IMR-90 (cell line): ENCODE results near the gene FARS2. TPM values are rescaled to one million over a fixed set of nuclear protein-coding genes. Genes with fewer than 3 reads are reported as not detected.

Experiments
- ATAC-seq: fragments of 200-7000 bp; cut with Tn5 transposase; 2 replicates; pipeline ENCODE4 v1.9.1; 2020; ENCODE audit warnings: low read depth, mild to moderate bottlenecking, moderate library complexity
- BruUV-seq: library from RNA; stranded (reverse); fragments of 400-500 nt; replicated peaks from 2 replicates; lab custom pipeline; 2021; lab: Mats Ljungman, UMichigan
- CTCF ChIA-PET: fragments of 300-600 bp; formaldehyde crosslinking; extraction: SDS; loops from one replicate; lab custom pipeline; 2021; ENCODE audit warnings: antibody characterized with exemption; lab: Yijun Ruan, JAX
- POLR2A ChIA-PET: fragments of 300-600 bp; sonication (Branson Sonifier 250); formaldehyde crosslinking; loops from one replicate; lab custom pipeline; 2022; ENCODE audit warnings: antibody characterized with exemption; ENCODE audit not compliant: unreplicated experiment; lab: Charles Lee
- DNase-seq: peaks from one replicate; pipeline ENCODE4 v3.0.0; 2013
- H2AFZ ChIP-seq: replicated peaks from 2 replicates; pipeline ENCODE3; 2013; ENCODE audit warnings: low read length, mild to moderate bottlenecking; ENCODE audit not compliant: poor library complexity
- H2AK5ac ChIP-seq: 2 replicates; pipeline ENCODE4 v1.6.1; 2013; ENCODE audit warnings: low read depth, low read length, inconsistent platforms
- H2AK9ac ChIP-seq: replicated peaks from 2 replicates; pipeline ENCODE3; 2013; ENCODE audit warnings: mild to moderate bottlenecking, low read depth, low read length, moderate library complexity; ENCODE audit not compliant: poor library complexity
- H2BK120ac ChIP-seq: 2 replicates; pipeline ENCODE4 v1.6.1; 2013; ENCODE audit warnings: low read depth, low read length, inconsistent platforms
- H2BK15ac ChIP-seq: 3 replicates; pipeline ENCODE4 v1.6.1; 2013; ENCODE audit warnings: low read depth, low read length, inconsistent platforms
- H2BK20ac ChIP-seq: 2 replicates; pipeline ENCODE4 v1.6.1; 2013; ENCODE audit warnings: low read depth, mild to moderate bottlenecking, inconsistent platforms, low read length, moderate library complexity
- H2BK5ac ChIP-seq: 2 replicates; pipeline ENCODE4 v1.6.1; 2013; ENCODE audit warnings: mild to moderate bottlenecking, low read depth, low read length, inconsistent platforms; ENCODE audit not compliant: poor library complexity, severe bottlenecking
- H3K14ac ChIP-seq: replicated peaks from 2 replicates; pipeline ENCODE4 v1.6.1; 2013; ENCODE audit warnings: low read depth, low read length, inconsistent platforms
- H3K18ac ChIP-seq: 2 replicates; pipeline ENCODE4 v1.6.1; 2013; ENCODE audit warnings: low read depth, low read length, control low read depth
- H3K23ac ChIP-seq: 2 replicates; pipeline ENCODE4 v1.6.1; 2013; ENCODE audit warnings: low read depth, low read length, inconsistent platforms
- H3K27ac ChIP-seq: 2 replicates; pipeline ENCODE4 v1.5.1; 2013; ENCODE audit warnings: mild to moderate bottlenecking, control low read depth, low read length; ENCODE audit not compliant: insufficient read depth
- H3K27me3 ChIP-seq: 2 replicates; pipeline ENCODE4 v1.6.1; 2013; ENCODE audit warnings: low read length; ENCODE audit not compliant: control insufficient read depth, insufficient read depth
- H3K36me3 ChIP-seq: 2 replicates; pipeline ENCODE4 v1.6.1; 2013; ENCODE audit warnings: low read length, mixed read lengths; ENCODE audit not compliant: control insufficient read depth, insufficient read depth
- H3K4ac ChIP-seq: 2 replicates; pipeline ENCODE4 v1.6.1; 2013; ENCODE audit warnings: low read depth, low read length, inconsistent platforms
- H3K4me1 ChIP-seq: 2 replicates; pipeline ENCODE4 v1.6.1; 2013; ENCODE audit warnings: low read length, mixed read lengths; ENCODE audit not compliant: control insufficient read depth, insufficient read depth
- H3K4me2 ChIP-seq: 2 replicates; pipeline ENCODE4 v1.6.1; 2013; ENCODE audit warnings: low read depth, mild to moderate bottlenecking, control low read depth, low read length, moderate library complexity
- H3K4me3 ChIP-seq: 2 replicates; pipeline ENCODE4 v1.5.1; 2013; ENCODE audit warnings: low read depth, mild to moderate bottlenecking, control low read depth, low read length, moderate library complexity; ENCODE audit not compliant: insufficient read depth
- H3K56ac ChIP-seq: 2 replicates; pipeline ENCODE4 v1.6.1; 2013; ENCODE audit warnings: low read length, inconsistent platforms; ENCODE audit not compliant: insufficient read depth; ENCODE audit errors: extremely low read depth
- H3K79me1 ChIP-seq, 2 experiments: 2 replicates each; pipeline ENCODE4 v1.6.1; 2013; ENCODE audit warnings: low read length in 2 of 2, inconsistent platforms in 1 of 2, low read depth in 1 of 2
- H3K9ac ChIP-seq: 2 replicates; pipeline ENCODE4 v1.6.1; 2013; ENCODE audit warnings: low read depth, low read length, control low read depth
- H3K9me1 ChIP-seq: 2 replicates; pipeline ENCODE4 v1.6.1; 2013; ENCODE audit warnings: low read length, inconsistent platforms; ENCODE audit not compliant: insufficient read depth
- H3K9me3 ChIP-seq: 2 replicates; pipeline ENCODE4 v1.6.1; 2013; ENCODE audit warnings: low read length; ENCODE audit not compliant: control insufficient read depth, insufficient read depth
- H4K20me1 ChIP-seq: 2 replicates; pipeline ENCODE4 v1.6.1; 2013; ENCODE audit warnings: low read length, inconsistent platforms; ENCODE audit not compliant: insufficient read depth
- H4K5ac ChIP-seq: 2 replicates; pipeline ENCODE4 v1.6.1; 2013; ENCODE audit warnings: mild to moderate bottlenecking, low read depth, low read length, control low read depth
- H4K8ac ChIP-seq, 2 experiments: 2 replicates each; pipeline ENCODE4 v1.6.1; 2013; ENCODE audit warnings: low read depth in 2 of 2, low read length in 2 of 2, control low read depth in 1 of 2, inconsistent platforms in 1 of 2
- H4K91ac ChIP-seq: 2 replicates; pipeline ENCODE4 v1.6.1; 2013; ENCODE audit warnings: low read depth, low read length, inconsistent platforms; ENCODE audit not compliant: insufficient read depth
- CHD1 ChIP-seq: IDR thresholded peaks from 2 replicates; pipeline ENCODE4 v1.6.1; 2012; ENCODE audit warnings: low read depth, low read length, improper control_type of control experiment
- CTCF ChIP-seq: conservative IDR thresholded peaks from 2 replicates; pipeline ENCODE4 v1.5.1; 2012; ENCODE audit warnings: mild to moderate bottlenecking, low read depth, low read length, improper control_type of control experiment
- FOS ChIP-seq: fragments of 150-350 bp; IDR thresholded peaks from 2 replicates; pipeline ENCODE4 v1.6.1; 2016; ENCODE audit warnings: low read depth, low read length
- RAD21 ChIP-seq: IDR thresholded peaks from 2 replicates; pipeline ENCODE4 v1.6.1; 2012; ENCODE audit warnings: low read length, improper control_type of control experiment
- SMC3 ChIP-seq: fragments of 150-350 bp; IDR thresholded peaks from 2 replicates; pipeline ENCODE4 v1.6.1; 2016; ENCODE audit warnings: low read depth, mild to moderate bottlenecking, antibody characterized with exemption, low read length, moderate library complexity
- WGBS, 2 experiments: methylation state at CpG; one replicate each; pipeline versions ENCODE4 v1.1.5 to v1.1.7; 2013; ENCODE audit warnings: missing lambda C conversion rate in 2 of 2; ENCODE audit not compliant: insufficient read length in 1 of 2; ENCODE audit errors: extremely low coverage in 2 of 2; 5-methylcytosine and 5-hydroxymethylcytosine counted together
- dilution Hi-C: fragments of 300-500 bp; cut with HindIII; formaldehyde crosslinking; loops from one replicate; pipeline ENCODE4 v1.14.3; 2018; ENCODE audit warnings: low sequenced_read_pairs; ENCODE audit not compliant: unreplicated experiment
- in situ Hi-C: fragments of 300-500 bp; cut with MboI; formaldehyde crosslinking; loops from 3 replicates; pipeline ENCODE4 v1.14.3; 2019; ENCODE audit warnings: low sequenced_read_pairs, inconsistent platforms, mixed read lengths
- intact Hi-C: fragments of 100-400 bp; cut with micrococcal nuclease; formaldehyde crosslinking; loops from 2 replicates; pipeline ENCODE4 v1.10.0; 2022
- polyA plus RNA-seq, 3 experiments: library from polyadenylated mRNA; depleted of rRNA; stranded (reverse); fragments of >200 nt; gene quantifications; 2 replicates each; pipeline ENCODE4 v1.2.3, GENCODE V29; 2012; ENCODE audit warnings: low replicate concordance in 1 of 3
- total RNA-seq: library from RNA; depleted of rRNA; stranded (reverse); fragments of >200 nt; gene quantifications from 2 replicates; pipeline ENCODE4 v1.2.3, GENCODE V29; 2012

Gene FARS2
- total and polyA plus RNA-seq, 2 of the 4 experiments (the other 2 are of a cell fraction): 12.1 to 28.9 TPM

DNA sequence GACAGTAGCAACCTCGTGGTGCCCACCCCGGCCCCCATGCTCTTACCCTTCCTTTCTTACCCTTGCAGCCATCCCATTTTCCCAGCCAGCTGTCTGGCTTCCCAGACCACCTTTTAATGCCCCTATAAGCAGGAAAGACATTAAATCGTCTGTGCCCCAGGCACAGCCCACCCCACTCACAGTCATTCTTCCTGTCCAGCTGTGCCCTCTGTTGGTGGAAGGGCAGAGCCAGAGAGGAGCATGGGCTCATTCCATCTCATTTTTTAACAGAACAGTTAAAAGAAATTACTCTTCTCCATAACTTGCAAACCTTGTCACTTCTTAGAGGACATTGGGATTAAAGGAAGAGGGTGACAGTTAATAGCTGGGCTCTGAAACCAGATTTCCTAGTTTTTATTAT lies 504.9 kb downstream of the FARS2 start:
- H3K23ac ChIP-seq: no peak overlapping the region
- no peak overlapping the region for H2BK120ac ChIP-seq
- H3K9me3 ChIP-seq: no peaks in the 10 kb centered on the region
- H3K18ac ChIP-seq: no peak overlapping the region
- no peaks in the 10 kb centered on the region for H3K79me1 ChIP-seq
- no peak overlapping the region for H3K14ac ChIP-seq
- ChIA-PET CTCF (interaction anchor here (0.6 kb wide), 1 partner anchor 262 kb away, joined by 6 read pairs; no protein-coding TSS in a partner anchor), POLR2A (no interaction called here)
- no peak overlapping the region for H2BK20ac ChIP-seq
- BruUV-seq: no TSS peak
- H4K8ac ChIP-seq: no peak overlapping the region
- no peaks in the 10 kb centered on the region for H3K27me3 ChIP-seq
- no peak overlapping the region for H3K4me2 ChIP-seq
- no peaks in the 10 kb centered on the region for H3K9me1 ChIP-seq
- no peak overlapping the region for H2BK15ac ChIP-seq
- H4K20me1 ChIP-seq: no peaks in the 10 kb centered on the region
- no peak for ATAC-seq
- in situ Hi-C loops (no loop called here), dilution Hi-C loops (no loop called here), intact Hi-C loops (loop anchor here (2.0 kb wide), 1 partner anchor 295 kb away; no protein-coding TSS in a partner anchor)
- H3K27ac ChIP-seq: no peak overlapping the region
- no peaks in the 10 kb centered on the region for H3K4me1 ChIP-seq
- no peak for DNase-seq
- no CpG with 5 or more reads among the region's 3 CpGs for WGBS, 2 experiments
- H4K5ac ChIP-seq: no peak overlapping the region
- no peak overlapping the region for H3K56ac ChIP-seq
- H3K4ac ChIP-seq: no peak overlapping the region
- TF ChIP-seq FOS (no peak), SMC3 (peak; percentile 27; the same call in 1 of the 2 replicates), CHD1 (no peak), CTCF (peak; percentile 35), RAD21 (peak; percentile 41)
- H2AK5ac ChIP-seq: no peak overlapping the region
- H4K91ac ChIP-seq: no peak overlapping the region
- no peak overlapping the region for H2BK5ac ChIP-seq
- H3K9ac ChIP-seq: no peak overlapping the region
- no peak overlapping the region for H2AFZ ChIP-seq
- H2AK9ac ChIP-seq: no peak overlapping the region
- no peaks in the 10 kb centered on the region for H3K36me3 ChIP-seq
- H3K4me3 ChIP-seq: no peak overlapping the region
